ENCODE data around the gene PRKAG2. TPM values are rescaled to one million over a fixed set of nuclear protein-coding genes. Genes with fewer than 3 reads are reported as not detected.
"Not testable (repeated sequence)": the region's sequence is repeated elsewhere in the genome, so short reads cannot be mapped to it uniquely, and the experiment has no call there.

PRKAG2 gene
- total and polyA plus RNA-seq, 4 donors: 36.7 to 46.1 (median 40.0) TPM

DNA sequence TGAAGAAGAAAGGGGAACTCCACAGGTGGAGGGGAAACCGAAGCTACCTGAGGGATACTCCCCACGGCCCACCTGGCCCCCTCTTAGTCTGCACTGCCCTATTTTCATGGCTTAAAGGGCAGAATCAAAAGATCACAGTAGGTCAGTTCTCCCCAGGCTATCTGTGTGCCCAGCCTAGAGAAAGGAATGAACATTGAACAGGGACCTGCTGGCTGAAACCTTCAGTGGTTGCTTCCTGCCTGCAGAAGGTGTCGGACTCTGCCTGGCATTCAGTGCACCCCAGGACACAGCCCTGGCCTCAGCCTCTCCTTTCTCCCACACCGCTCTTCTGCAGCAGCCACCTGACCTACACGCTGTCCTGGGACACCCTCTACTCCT is 74.5 kb downstream of the PRKAG2 start:
- no peak overlapping the region for H3K4me3 ChIP-seq (ENCODE audit: low read depth, low read length)
- H3K9me3 ChIP-seq (ENCODE audit: control insufficient read depth, insufficient read depth, low read length): no peaks in the 10 kb centered on the region
- no peaks in the 10 kb centered on the region for H3K27me3 ChIP-seq (ENCODE audit: control insufficient read depth, insufficient read depth, low read length)
- H3K36me3 ChIP-seq (ENCODE audit: control insufficient read depth, insufficient read depth, low read length): no peaks in the 10 kb centered on the region
- peaks cover 7% of the 10 kb centered on the region for H3K4me1 ChIP-seq (ENCODE audit: control insufficient read depth, insufficient read depth, low read length)
- DNase-seq (ENCODE audit: low read depth in 4 of 6, low spot score in 6 of 6): no peak
- no peak overlapping the region for H3K27ac ChIP-seq (ENCODE audit: low read depth, low read length)
- WGBS (ENCODE audit: insufficient coverage): 81% methylated on average over 3 of the region's 5 CpGs

DNA sequence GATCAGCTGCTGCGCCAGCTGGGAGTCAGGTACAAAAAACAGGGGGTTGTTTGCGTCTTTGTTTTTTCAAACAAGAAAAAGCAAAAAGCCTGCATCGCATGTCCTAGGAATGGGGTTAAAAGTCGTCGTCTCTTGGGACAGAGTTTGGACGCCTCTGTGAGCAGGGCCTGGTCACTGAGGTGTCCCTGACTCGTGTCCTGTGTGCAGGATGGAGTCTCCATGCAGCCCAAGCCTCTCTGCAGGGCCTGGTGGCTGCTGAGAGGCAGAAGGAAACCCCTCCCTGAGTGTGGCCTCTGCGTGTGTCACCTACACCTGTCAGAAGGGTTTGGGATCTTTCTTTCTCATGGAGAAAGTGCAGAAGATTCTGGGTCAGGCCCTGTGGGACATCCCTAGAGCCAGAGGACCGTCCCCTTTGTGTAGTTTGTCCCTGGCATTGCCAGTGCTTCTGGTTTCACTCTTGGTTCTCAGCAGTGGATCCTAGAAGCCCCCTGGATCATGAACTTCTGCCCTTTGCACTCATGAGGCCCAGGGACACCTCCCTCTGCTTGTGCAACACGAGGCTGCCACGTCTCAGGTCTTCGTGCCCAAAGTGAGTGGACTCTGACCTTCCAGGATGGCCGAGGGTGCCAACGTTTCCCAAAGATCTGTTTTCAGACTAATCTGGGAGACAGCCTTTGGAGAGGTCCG is 75.0 kb downstream of the PRKAG2 start:
- no peak for DNase-seq (ENCODE audit: low read depth in 4 of 6, low spot score in 6 of 6)
- peaks cover 6% of the 10 kb centered on the region for H3K4me1 ChIP-seq (ENCODE audit: control insufficient read depth, insufficient read depth, low read length)
- H3K4me3 ChIP-seq (ENCODE audit: low read depth, low read length): no peak overlapping the region
- H3K27me3 ChIP-seq (ENCODE audit: control insufficient read depth, insufficient read depth, low read length): no peaks in the 10 kb centered on the region
- H3K27ac ChIP-seq (ENCODE audit: low read depth, low read length): no peak overlapping the region
- no peaks in the 10 kb centered on the region for H3K36me3 ChIP-seq (ENCODE audit: control insufficient read depth, insufficient read depth, low read length)
- no peaks in the 10 kb centered on the region for H3K9me3 ChIP-seq (ENCODE audit: control insufficient read depth, insufficient read depth, low read length)
- WGBS (ENCODE audit: insufficient coverage): 83% methylated on average over 15 of the region's 15 CpGs

DNA sequence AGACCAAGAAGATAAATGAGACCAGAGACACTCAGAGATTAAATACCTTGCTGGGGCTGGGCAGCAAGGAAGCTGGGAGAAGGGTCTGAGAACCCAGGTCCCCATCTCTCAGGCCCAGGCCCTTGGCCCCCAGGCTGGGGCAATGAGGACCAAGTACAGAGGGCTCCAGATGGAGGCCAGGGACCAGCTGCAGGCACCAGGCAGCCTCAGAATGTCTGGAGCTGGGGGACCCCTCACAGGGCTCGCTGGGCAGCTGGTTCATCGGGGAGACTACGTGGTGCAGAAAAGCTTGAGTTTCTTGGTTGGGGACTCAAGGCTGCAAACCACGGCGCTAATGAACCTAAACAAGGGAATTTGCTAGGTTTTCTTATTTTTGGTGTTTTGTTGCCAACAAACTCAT is 75.6 kb downstream of the PRKAG2 start:
- no peaks in the 10 kb centered on the region for H3K36me3 ChIP-seq (ENCODE audit: control insufficient read depth, insufficient read depth, low read length)
- DNase-seq (ENCODE audit: low read depth in 4 of 6, low spot score in 6 of 6): no peak
- H3K9me3 ChIP-seq (ENCODE audit: control insufficient read depth, insufficient read depth, low read length): no peaks in the 10 kb centered on the region
- H3K4me3 ChIP-seq (ENCODE audit: low read depth, low read length): no peak overlapping the region
- 91% methylated on average over 5 of the region's 5 CpGs for WGBS (ENCODE audit: insufficient coverage)
- H3K27me3 ChIP-seq (ENCODE audit: control insufficient read depth, insufficient read depth, low read length): no peaks in the 10 kb centered on the region
- H3K27ac ChIP-seq (ENCODE audit: low read depth, low read length): no peak overlapping the region
- peaks cover 12% of the 10 kb centered on the region for H3K4me1 ChIP-seq (ENCODE audit: control insufficient read depth, insufficient read depth, low read length)

DNA sequence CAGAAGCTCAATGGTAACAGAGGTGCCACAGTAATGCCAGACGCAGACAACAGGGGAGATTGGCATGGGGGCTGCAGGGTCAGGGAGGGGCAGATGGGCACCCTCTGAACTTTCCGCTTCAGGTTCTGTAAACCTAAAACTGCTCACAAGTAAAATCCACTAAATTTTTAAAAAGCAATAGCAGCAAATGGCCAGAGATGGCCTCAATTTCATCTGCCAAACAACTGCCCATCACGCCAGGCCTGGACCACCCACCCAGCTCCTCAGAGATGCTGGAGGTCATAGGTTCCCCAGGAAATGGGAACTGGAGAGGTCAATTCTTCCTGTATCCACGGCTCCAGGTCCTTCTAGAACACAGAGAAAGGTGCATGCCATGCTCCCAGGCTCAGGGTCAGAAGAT is 76.1 kb downstream of the PRKAG2 start:
- WGBS (ENCODE audit: insufficient coverage): 94% methylated on average over 2 of the region's 4 CpGs
- no peak for DNase-seq (ENCODE audit: low read depth in 4 of 6, low spot score in 6 of 6)

DNA sequence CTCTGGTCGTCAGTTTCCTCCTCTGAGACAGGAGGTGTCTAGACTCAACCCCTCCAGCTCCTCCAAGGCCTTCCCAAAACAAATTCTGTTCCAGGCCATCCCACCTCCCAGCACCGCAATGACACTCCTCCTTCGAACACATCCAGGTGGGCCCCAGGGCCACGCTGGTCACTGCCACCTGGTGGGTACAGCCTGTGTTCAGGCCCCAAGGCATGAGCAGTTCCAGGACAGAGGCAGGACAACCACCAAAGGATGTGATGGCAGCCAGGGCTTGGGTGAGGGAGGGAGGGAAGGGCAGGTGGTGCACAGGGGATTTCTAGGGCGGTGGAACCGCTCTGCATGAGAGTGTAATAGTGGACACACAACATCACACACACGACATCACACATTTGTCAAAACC is 76.5 kb downstream of the PRKAG2 start:
- 96% methylated on average over 4 of the region's 7 CpGs for WGBS (ENCODE audit: insufficient coverage)
- no peak for DNase-seq (ENCODE audit: low read depth in 4 of 6, low spot score in 6 of 6)

More for the DNA sequence above, 76.1 kb downstream of the PRKAG2 start:
- Histone ChIP-seq H3K9me3 (ENCODE audit: control insufficient read depth, insufficient read depth, low read length) (no peaks in the 10 kb centered on the region), H3K36me3 (ENCODE audit: control insufficient read depth, insufficient read depth, low read length) (no peaks in the 10 kb centered on the region), H3K4me3 (ENCODE audit: low read depth, low read length) (no peak overlapping the region), H3K27me3 (ENCODE audit: control insufficient read depth, insufficient read depth, low read length) (no peaks in the 10 kb centered on the region), H3K27ac (ENCODE audit: low read depth, low read length) (no peak overlapping the region), H3K4me1 (ENCODE audit: control insufficient read depth, insufficient read depth, low read length) (peaks cover 16% of the 10 kb centered on the region)

DNA sequence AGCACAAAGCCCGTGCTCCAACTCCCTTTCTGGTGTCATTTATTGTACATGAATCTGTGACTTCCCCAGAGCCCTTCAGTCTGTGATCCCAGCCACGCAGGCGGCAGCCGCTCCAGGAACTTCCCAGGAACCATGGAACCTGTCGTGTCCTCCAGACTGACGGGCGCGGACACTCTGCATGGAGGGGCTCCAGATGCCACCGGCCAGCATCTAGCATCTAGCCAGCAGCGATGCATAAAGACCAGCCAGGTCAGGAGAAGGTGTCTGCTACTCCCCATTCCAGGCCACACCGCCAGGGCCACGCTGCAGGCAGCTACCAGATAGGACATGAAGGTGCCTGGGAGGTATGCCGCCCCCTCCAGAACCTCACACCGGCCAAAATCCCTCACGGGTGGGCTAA is 77.4 kb downstream of the PRKAG2 start:
- Histone ChIP-seq H3K4me3 (ENCODE audit: low read depth, low read length) (no peak overlapping the region), H3K36me3 (ENCODE audit: control insufficient read depth, insufficient read depth, low read length) (no peaks in the 10 kb centered on the region), H3K27ac (ENCODE audit: low read depth, low read length) (no peak overlapping the region), H3K27me3 (ENCODE audit: control insufficient read depth, insufficient read depth, low read length) (no peaks in the 10 kb centered on the region), H3K9me3 (ENCODE audit: control insufficient read depth, insufficient read depth, low read length) (no peaks in the 10 kb centered on the region), H3K4me1 (ENCODE audit: control insufficient read depth, insufficient read depth, low read length) (peaks cover 27% of the 10 kb centered on the region)
- DNase-seq (ENCODE audit: low read depth in 4 of 6, low spot score in 6 of 6): no peak
- WGBS (ENCODE audit: insufficient coverage): 98% methylated on average over 11 of the region's 15 CpGs

More for the DNA sequence above, 76.5 kb downstream of the PRKAG2 start:
- H3K27ac ChIP-seq (ENCODE audit: low read depth, low read length): no peak overlapping the region
- no peaks in the 10 kb centered on the region for H3K36me3 ChIP-seq (ENCODE audit: control insufficient read depth, insufficient read depth, low read length)
- peaks cover 18% of the 10 kb centered on the region for H3K4me1 ChIP-seq (ENCODE audit: control insufficient read depth, insufficient read depth, low read length)
- H3K27me3 ChIP-seq (ENCODE audit: control insufficient read depth, insufficient read depth, low read length): no peaks in the 10 kb centered on the region
- H3K9me3 ChIP-seq (ENCODE audit: control insufficient read depth, insufficient read depth, low read length): no peaks in the 10 kb centered on the region
- no peak overlapping the region for H3K4me3 ChIP-seq (ENCODE audit: low read depth, low read length)

DNA sequence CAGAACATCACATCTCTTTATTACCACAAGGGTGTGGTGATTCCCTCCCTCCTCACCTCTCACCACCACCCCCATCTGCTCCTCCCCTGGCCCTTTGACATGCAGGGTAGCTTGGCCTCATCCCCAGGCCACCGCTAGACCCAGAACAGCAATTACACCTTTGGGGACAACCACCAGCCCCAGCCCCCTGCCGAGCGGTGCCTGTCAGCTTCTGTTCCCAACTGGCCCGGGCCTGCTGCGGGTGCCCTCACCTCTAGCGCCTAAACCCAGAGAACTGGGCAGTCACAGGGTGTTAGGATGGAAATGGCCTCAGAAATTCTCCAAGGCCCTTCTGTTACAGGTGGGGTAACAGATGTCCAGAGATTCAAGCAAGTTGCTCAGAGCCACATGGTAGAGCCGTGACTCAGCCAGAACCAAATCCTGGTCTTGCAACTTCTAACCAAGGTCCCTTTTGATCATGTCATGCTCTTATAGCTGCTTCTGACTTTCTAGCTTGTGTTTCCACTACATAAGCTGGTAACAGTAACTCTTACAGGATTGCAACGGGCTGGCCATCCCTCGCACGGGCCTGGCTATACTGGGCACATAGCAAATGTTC is 78.0 kb downstream of the PRKAG2 start:
- peaks cover 32% of the 10 kb centered on the region for H3K4me1 ChIP-seq (ENCODE audit: control insufficient read depth, insufficient read depth, low read length)
- H3K27ac ChIP-seq (ENCODE audit: low read depth, low read length): no peak overlapping the region
- DNase-seq (ENCODE audit: low read depth in 4 of 6, low spot score in 6 of 6): no peak
- 90% methylated on average over 5 of the region's 10 CpGs for WGBS (ENCODE audit: insufficient coverage)
- peaks cover 4% of the 10 kb centered on the region for H3K36me3 ChIP-seq (ENCODE audit: control insufficient read depth, insufficient read depth, low read length)
- H3K4me3 ChIP-seq (ENCODE audit: low read depth, low read length): no peak overlapping the region
- no peaks in the 10 kb centered on the region for H3K9me3 ChIP-seq (ENCODE audit: control insufficient read depth, insufficient read depth, low read length)
- no peaks in the 10 kb centered on the region for H3K27me3 ChIP-seq (ENCODE audit: control insufficient read depth, insufficient read depth, low read length)

DNA sequence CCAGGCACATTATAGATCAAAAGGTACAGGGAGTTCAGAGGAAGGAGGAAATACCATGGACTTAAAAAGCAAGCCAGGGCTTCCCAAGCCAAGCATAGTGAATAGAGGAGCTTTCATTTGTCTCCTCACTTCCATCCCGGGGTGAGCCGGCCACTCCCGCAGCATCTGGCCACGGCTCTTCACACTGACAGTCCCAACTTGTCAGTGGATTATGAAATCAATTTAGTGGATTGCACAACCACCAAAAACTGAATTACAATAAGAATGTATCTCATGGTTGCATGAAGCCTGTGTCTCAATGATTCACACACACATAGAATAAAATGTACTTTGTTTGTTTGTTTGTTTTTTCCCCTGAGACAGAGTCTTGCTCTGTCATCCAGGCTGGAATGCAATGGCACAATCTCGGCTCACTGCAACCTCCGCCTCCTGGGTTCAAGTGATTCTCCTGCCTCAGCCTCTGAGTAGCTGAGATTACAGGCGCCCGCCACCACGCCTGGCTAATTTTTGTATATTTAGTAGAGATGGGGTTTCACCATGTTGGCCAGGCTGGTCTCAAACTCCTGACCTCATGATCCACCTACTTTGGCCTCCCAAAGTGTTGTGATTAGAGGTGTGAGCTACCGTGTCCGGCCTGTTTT is 79.1 kb downstream of the PRKAG2 start:
- DNase-seq (ENCODE audit: low read depth in 4 of 6, low spot score in 6 of 6); H3K36me3 ChIP-seq (ENCODE audit: control insufficient read depth, insufficient read depth, low read length); H3K27me3 ChIP-seq (ENCODE audit: control insufficient read depth, insufficient read depth, low read length); H3K4me3 ChIP-seq (ENCODE audit: low read depth, low read length); H3K27ac ChIP-seq (ENCODE audit: low read depth, low read length); H3K9me3 ChIP-seq (ENCODE audit: control insufficient read depth, insufficient read depth, low read length): not testable (repeated sequence)
- 92% methylated on average over 4 of the region's 11 CpGs for WGBS (ENCODE audit: insufficient coverage)
- peaks cover 40% of the 10 kb centered on the region for H3K4me1 ChIP-seq (ENCODE audit: control insufficient read depth, insufficient read depth, low read length)

DNA sequence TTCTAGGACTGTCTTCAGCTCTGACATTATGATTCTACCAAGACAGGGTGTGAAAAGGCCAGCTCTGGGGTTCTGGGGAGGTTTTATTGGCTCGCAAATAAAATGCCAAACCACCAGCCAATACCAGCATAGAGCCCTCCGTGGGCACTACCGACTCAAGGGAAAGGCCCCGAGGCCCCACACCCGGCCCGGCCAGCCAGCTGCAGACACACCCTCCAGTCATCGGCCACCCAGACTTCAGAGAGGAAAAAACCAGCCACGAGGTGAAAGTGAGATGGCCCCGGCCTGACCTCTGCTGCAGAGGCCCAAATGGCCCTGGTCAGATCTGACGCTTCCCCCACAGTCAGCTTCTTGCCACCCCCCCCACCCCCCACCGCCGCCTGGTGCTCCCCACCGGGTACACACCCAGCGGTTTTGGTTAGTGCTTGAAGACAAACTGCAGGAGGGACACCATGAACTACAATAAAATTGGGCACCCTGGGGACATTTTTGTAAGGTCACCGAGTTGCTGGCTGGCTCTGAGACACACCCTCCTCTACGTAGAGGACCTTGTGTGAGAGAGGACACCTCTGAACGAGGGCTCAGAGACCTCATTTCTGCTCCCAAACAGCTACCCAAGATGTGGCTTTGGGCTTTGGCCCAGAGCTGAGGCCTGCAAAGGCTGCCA is 79.9 kb downstream of the PRKAG2 start:
- Histone ChIP-seq H3K36me3 (ENCODE audit: control insufficient read depth, insufficient read depth, low read length) (peaks cover 8% of the 10 kb centered on the region), H3K9me3 (ENCODE audit: control insufficient read depth, insufficient read depth, low read length) (no peaks in the 10 kb centered on the region), H3K4me3 (ENCODE audit: low read depth, low read length) (no peak overlapping the region), H3K4me1 (ENCODE audit: control insufficient read depth, insufficient read depth, low read length) (peaks cover 41% of the 10 kb centered on the region), H3K27me3 (ENCODE audit: control insufficient read depth, insufficient read depth, low read length) (no peaks in the 10 kb centered on the region), H3K27ac (ENCODE audit: low read depth, low read length) (no peak overlapping the region)
- DNase-seq (ENCODE audit: low read depth in 4 of 6, low spot score in 6 of 6): no peak
- 61% methylated on average over 11 of the region's 17 CpGs for WGBS (ENCODE audit: insufficient coverage)
